Fibroblast of skin of right quadriceps (primary cell): Measurements from ENCODE around the gene EIF3I.
A peak's percentile ranks its signal among the peaks of the same experiment; 100 is the strongest.
"Not testable (repeated sequence)": the region's sequence is repeated elsewhere in the genome, so short reads cannot be mapped to it uniquely, and the experiment has no call there.

ENCODE experiments used
- DNase-seq: peaks from one replicate; pipeline ENCODE4 v3.0.0-alpha.2; 2013

EIF3I gene

GRCh38 chr1:32232558-32233304, 10.5 kb downstream of the EIF3I start:
- DNase-seq, result no peak

GRCh38 chr1:32234792-32235191, 12.6 kb downstream of the EIF3I start:
- DNase-seq, result no peak

DNA sequence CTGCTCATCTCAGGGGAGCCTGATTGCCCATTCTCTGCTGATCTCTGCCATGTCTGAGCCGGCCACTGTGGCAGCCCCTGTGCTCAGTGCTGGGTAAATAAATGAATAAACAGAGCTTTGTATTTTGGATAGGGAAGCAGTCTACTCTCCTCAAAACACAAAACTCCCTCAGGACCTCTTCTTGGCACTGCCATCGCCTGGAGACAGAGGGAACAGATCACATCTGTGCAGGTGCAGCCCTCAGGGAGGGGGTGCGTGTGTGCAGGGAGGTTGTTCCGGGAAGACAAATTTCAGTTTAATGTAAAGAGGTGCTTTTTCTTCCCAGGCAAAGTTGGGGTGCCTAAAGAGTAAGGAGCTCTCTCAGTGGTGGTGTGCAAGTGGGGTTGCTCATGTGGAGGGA, 17.1 kb downstream of the EIF3I start:
- DNase-seq, result no peak

- no peak for DNase-seq
These were observed 17.6 kb downstream of the EIF3I start for GRCh38 chr1:32239790-32240139.

GRCh38 chr1:32240140-32240951, 18.1 kb downstream of the EIF3I start:
- no peak for DNase-seq

DNA sequence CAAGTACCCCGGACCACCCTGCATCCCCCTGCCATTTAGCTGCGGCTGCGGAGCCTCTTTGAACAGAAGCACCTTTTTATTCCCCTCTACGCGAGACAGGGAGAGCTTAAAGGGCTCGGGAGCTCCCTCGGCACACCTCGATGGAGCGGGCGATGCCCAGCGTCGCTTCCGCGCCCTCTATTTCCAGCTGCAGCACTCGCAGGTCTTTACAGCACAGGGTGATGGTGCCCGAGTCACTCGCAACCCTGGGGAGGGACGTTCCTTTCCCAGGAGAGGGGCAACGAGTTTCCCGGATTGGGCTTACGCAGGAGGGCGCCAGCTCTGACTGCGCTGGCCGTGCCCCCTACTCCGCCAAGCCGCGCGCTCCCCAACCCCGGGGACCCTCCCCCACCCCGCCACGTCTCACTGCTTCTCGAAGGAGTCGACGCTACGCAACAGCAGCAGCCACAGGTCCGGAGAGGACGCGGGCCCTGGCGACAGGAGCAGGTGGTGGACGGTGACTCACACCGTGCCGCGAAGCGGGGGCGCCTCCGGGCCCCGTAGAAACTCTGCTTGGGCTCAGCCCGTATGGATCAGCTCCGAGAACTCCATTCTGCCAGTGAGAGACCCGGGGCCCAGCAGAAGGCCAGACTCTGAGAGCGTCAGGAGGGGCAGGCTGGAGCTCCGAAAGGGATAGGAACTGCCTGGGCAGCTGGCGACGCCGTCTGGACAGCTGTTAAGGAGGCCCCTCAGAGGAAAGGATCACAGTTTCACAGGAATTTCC, 19.0 kb downstream of the EIF3I start:
- DNase-seq, result peak; percentile 39

DNA sequence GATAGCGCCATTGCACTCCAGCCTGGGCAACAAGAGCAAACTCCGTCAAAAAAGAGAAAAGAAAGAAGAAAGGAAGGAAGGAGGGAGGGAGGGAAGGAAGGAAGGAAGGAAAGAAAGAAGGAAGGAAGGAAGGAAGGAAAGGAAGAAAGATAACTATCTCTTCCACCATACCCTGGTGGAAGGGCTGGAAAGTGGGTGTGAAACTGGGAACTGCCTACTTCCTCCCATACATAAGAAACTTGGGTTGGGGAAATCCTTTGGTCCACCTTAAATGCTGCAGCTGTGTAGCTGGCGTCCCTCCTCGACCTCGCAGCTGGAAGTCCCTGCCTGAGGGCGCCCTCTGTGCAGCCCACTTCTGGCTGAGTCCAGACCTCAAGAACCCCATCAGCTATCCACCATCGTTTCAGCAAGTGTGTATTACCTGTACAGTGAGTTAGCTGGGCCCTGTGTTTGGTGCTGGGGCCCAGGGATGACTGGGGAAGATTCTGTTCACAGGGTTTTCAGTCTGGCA, 20.2 kb downstream of the EIF3I start:
- DNase-seq, result no peak

DNA sequence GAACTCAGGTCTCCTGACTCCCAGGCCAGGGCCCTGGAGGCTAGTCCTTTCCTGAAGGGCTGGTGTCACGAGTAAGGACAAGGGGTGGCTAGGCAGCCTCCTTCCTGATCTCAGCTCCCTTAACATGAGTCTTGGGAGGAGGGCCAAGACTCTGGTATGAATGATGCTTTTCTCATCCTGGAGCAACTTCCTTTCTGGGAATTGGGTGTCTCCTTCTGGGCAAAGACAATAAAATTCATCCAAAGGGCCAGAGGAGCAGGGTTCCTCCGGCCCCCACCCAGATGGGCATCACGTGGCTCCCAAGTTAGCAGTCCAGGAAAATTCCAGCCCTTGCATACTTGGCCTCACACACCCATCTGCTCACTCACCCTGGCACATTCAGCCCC, 24.7 kb downstream of the EIF3I start, which contains the start of gene FAM167B:
FAM167B (plus strand) TSS at position 335 of the 386 bp plus-strand sequence. CDS start 200 bp downstream, outside the sequence.
- DNase-seq, result peak; percentile 67

- no peak for DNase-seq
These were observed 25.2 kb downstream of the EIF3I start for GRCh38 chr1:32247452-32247851.

- DNase-seq, result peak; percentile 47
These were observed 26.0 kb downstream of the EIF3I start for GRCh38 chr1:32247983-32248889.

DNA sequence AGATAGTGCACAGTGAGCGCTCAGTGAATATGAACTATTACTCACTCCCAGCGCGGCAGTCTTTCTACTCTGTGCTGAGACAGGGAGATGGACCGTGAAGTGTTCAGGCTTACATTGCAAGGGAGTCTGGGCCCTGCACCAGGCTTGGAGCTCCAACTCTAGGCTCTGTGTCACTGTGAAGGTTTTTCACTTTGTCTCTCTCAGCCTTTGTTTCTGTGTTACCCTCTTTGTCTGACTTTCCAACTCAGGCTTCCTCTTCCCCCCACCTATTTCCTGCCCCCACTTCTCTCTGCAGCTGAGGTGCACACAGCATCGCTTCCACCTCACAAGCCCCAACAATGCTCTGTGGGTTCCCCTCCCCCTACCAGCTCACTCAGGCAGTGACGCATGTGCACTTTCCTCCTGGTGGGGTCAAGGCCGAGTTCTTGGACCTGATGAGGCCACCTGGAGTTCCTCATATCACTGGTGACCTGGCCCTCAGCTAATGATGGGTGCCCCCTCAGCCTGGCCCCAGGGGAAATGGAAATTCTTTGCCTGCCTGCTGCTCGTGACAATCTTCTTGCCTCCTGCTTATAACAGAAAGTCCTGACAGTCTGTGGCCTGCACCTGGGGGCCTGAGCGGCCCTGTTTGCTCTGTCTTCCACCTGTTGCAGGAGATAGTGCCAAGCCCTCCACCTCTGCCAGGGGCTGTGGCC, 27.8 kb downstream of the EIF3I start:
- peak; percentile 23 for DNase-seq

DNA sequence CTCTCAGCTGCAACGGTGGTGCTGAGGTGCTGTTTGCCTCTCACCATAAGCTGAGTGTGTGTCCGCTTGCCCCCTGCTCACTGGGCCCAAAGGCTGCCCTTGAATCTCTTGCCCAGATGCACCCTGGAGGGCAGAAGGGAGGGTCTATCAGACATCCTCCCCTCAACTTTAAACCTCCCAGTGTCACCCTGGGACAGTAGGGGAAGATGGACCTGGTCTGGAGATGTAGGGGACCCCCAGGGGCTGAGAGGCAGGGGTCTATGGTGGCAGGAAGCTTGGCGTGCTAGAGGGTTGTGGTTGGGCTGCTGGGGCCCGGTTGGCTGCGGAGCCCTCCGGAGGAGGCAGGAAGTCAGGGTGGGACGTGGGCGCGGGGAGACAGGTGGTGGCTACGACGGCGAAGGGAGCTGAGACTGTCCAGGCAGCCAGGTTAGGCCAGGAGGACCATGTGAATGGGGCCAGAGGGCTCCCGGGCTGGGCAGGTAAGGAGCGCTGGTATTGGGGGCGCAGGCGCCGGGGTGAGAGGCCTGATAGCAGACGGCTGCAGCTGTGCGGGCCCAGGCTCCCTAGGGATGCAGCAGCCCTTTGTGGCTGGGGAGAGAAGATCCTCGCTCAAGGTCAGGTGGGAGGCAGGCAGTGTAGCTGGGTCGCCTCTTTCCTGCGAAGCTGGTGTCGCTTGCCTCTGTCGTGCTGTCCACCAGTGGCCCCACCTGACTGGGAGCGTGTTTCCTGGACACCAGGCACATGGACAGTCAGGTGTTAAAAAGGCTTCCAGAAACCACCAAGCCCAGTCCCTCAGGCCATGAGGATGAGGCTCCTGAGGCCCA, 28.9 kb downstream of the EIF3I start, which contains the start of gene LCK:
LCK (plus strand) TSS at position 373 of the 824 bp plus-strand sequence. CDS start 23,065 bp downstream, outside the sequence.
- no peak for DNase-seq

DNA sequence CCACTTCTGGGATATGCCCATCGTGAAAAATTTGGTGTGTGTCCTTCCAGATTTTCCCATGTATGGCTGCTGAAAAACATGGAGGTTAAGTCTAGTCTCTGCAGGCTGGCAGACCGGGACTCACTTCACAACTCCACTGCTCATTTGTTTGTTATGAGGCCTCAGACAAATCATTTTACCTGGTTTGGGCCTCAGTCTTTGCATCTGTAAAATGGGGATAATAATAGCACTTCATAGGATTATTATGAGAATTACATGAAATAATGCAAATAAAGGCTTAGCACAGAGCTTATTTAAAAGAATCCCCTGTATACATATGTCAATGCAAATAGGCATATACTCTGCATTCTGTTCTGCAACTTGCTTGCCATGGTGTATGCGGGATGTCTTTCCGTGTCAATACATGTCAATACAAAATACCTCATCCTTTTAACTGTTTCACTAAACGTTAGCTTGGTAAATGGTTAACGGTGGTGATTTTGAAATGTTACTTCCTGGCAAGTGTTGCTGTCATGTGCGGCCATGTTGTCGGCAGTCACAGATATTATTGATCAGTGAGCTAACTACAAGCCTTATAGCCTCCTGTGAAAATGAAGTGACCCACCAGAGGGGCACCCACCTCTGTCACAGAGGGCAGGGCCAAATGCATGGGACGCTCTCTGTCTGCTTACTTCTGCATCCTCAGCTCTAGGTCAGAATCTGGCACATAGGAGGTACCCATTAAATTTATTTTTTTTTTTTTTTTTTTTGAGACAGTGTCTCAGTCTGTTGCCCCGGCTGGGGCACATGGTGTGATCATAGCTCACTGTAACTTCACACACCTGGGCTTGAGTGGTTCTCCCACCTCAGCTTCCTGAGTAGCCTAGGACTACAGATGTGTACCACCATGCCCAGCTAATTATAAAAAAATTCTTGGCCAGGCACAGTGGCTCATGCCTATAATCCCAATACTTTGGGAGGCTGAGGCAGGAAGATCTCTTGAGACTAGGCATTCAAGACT, 33.2 kb downstream of the EIF3I start:
- no peak for DNase-seq

GRCh38 chr1:32256473-32257226, 34.4 kb downstream of the EIF3I start:
- no peak for DNase-seq

GRCh38 chr1:32257227-32257508, 35.0 kb downstream of the EIF3I start:
- DNase-seq, result no peak

GRCh38 chr1:32263236-32263593, 41.0 kb downstream of the EIF3I start:
- DNase-seq, result not testable (repeated sequence)

DNA sequence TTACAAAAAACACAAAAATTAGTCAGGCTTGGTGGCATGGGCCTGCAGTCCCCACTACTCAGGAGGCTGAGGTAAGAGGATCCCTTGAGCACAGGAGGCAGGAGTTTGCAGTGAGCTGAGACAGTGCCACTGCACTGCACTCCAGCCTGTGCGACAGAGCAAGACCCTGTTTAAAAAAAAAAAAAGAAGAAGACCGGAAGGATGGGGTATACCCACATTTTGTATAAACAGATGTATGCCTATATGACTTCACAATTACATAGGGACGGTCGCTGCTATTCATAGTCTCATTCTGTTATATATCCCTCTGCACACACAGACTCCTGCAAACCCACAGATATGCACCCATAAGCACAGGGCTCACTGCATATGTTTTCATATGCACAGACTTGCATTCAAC, 41.5 kb downstream of the EIF3I start:
- DNase-seq, result no peak

DNA sequence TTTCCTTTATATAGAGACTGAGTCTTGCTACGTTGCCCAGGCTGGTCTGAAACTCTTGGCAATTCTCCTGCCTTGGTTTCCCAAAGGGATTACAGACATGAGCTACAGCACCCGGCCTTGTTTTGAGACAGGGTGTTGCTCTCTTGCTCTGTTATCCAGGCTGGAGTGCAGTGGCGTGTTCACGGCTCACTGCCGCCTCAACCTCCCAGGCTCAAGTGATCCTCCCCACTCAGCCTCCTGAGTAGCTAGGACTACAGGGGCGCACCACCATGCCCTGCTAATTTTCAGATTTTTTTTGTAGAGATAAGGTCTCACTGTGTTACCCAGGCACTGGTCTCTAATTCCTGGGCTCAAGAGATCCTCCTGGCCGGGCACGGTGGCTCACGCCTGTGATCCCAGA, 43.6 kb downstream of the EIF3I start:
- no peak for DNase-seq
